Endothelial cell (in vitro differentiated cells): ENCODE data around the gene KRTAP1-1. TPM values are rescaled to one million over a fixed set of nuclear protein-coding genes. Genes with fewer than 3 reads are reported as not detected.

Experiments used
- DNase-seq: peaks from one replicate; pipeline ENCODE4 v3.0.0; 2021; ENCODE audit warnings: low spot score
- H3K27ac Mint-ChIP-seq: one replicate; pipeline ENCODE4 v1.8.0; 2021; ENCODE audit warnings: mixed read lengths, inconsistent platforms; ENCODE audit not compliant: unreplicated experiment
- H3K27me3 Mint-ChIP-seq: one replicate; pipeline ENCODE4 v1.8.0; 2021; ENCODE audit warnings: mild to moderate bottlenecking, moderate library complexity, mixed read lengths, inconsistent platforms; ENCODE audit not compliant: unreplicated experiment
- H3K36me3 Mint-ChIP-seq: one replicate; pipeline ENCODE4 v1.8.0; 2021; ENCODE audit warnings: mild to moderate bottlenecking, low read depth, mixed read lengths, inconsistent platforms; ENCODE audit not compliant: unreplicated experiment
- H3K4me1 Mint-ChIP-seq: one replicate; pipeline ENCODE4 v1.8.0; 2021; ENCODE audit warnings: mild to moderate bottlenecking, mixed read lengths, inconsistent platforms; ENCODE audit not compliant: unreplicated experiment
- H3K4me3 Mint-ChIP-seq: one replicate; pipeline ENCODE4 v1.8.0; 2021; ENCODE audit warnings: mild to moderate bottlenecking, mixed read lengths, inconsistent platforms; ENCODE audit not compliant: unreplicated experiment
- H3K9me3 Mint-ChIP-seq: one replicate; pipeline ENCODE4 v1.8.0; 2021; ENCODE audit warnings: mixed read lengths, inconsistent platforms; ENCODE audit not compliant: unreplicated experiment
- total RNA-seq: library from RNA; stranded (reverse); fragmentation: NEBNext Ultra II Directional; extraction: Animal tissue kit (Norgen Biotek cat#: 25700); gene quantifications from one replicate; pipeline ENCODE4 v1.2.1, GENCODE V29; 2021; ENCODE audit not compliant: unreplicated experiment
- TF ChIP-seq, protein P1 (sequence below): fragments of 200-600 bp; sonication (generic); IDR thresholded peaks from one replicate; pipeline ENCODE4 v1.5.0; 2021; ENCODE audit warnings: antibody characterized with exemption; ENCODE audit not compliant: unreplicated experiment

KRTAP1-1 gene
- total RNA-seq, 1 donor from 2014 or later, result not detected

DNA sequence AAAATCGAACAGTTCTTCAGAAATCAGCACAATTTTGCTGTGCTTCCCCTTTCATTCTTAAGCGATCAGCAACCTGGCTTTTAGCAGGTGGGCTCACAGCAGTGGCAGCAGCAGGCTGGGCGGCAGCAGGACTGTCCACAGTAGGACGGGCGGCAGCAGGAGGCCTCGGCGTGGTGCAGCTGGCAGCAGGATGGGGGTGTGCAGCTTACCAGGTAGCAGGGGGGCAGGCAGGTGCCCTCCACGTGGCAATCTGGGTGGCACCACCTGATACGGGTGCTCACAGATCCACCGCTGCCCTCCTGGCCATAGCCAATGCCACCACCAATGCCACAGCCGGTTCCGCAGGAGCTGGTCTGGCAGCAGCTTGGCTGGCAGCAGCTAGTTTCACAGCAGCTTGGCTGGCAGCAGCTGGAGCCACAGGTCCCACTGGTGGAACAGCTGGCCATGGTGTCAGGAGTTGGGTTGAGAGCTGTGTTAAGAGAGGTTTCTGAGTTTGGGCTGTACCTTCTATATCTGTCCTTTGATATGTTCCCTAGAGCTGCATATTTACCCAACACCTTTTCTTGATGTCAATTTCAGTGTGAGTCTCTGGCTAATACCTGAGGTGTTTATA, 11.5 kb downstream of the KRTAP1-1 start, which contains the start of gene KRTAP1-4:
Gene KRTAP1-4, minus strand, starts transcription at position 563 of the 613 bp plus-strand sequence. Its CDS starts 117 bp downstream, at position 446.
- no peak within 1 kb of the TSS for H3K27ac Mint-ChIP-seq
- no peaks in the 10 kb centered on the region for H3K4me1 Mint-ChIP-seq

DNA sequence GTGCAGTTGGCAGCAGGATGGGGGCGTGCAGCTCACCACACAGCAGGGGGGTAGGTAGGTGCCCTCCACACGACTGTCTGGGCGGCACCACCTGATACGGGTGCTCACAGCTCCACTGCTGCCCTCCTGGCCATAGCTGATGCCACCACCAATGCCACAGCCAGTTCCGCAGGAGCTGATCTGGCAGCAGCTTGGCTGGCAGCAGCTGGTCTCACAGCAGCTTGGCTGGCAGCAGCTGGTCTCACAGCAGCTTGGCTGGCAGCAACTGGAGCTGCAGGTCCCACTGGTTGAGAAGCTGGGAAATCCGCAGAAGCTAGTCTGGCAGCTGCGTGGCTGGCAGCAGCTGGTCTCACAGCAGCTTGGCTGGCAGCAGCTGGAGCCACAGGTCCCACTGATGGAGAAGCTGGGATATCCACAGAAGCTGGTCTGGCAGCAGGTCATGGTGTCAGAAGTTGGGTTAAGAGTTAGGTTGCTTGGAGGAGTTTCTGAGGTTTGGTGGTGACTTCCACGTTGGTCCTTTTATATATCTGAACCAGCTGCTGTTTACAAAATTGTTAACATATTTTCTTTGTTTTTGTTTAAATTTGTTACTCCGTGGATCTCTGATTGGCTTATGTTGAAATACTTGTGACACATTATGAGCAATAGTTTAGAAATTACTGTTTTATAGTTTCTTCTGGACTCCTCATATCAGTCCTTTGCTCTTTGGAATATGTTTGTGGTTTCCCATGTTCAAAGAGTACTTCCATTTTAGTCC, 14.4 kb downstream of the KRTAP1-1 start, which contains the start of gene KRTAP1-5:
Gene KRTAP1-5, minus strand, starts transcription at position 494 of the 757 bp plus-strand sequence. Its CDS starts 53 bp downstream, at position 441.
- Mint-ChIP-seq H3K27ac (no peak within 1 kb of the TSS), H3K9me3 (no peaks in the 10 kb centered on the region), H3K4me1 (no peaks in the 10 kb centered on the region), H3K27me3 (no peaks in the 10 kb centered on the region), H3K4me3 (no peak within 1 kb of the TSS), H3K36me3 (no peaks in the 10 kb centered on the region)
- TF ChIP-seq, protein P1, sequence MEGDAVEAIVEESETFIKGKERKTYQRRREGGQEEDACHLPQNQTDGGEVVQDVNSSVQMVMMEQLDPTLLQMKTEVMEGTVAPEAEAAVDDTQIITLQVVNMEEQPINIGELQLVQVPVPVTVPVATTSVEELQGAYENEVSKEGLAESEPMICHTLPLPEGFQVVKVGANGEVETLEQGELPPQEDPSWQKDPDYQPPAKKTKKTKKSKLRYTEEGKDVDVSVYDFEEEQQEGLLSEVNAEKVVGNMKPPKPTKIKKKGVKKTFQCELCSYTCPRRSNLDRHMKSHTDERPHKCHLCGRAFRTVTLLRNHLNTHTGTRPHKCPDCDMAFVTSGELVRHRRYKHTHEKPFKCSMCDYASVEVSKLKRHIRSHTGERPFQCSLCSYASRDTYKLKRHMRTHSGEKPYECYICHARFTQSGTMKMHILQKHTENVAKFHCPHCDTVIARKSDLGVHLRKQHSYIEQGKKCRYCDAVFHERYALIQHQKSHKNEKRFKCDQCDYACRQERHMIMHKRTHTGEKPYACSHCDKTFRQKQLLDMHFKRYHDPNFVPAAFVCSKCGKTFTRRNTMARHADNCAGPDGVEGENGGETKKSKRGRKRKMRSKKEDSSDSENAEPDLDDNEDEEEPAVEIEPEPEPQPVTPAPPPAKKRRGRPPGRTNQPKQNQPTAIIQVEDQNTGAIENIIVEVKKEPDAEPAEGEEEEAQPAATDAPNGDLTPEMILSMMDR, result no peak
- DNase-seq, result no peak

More for the DNA sequence above, 11.5 kb downstream of the KRTAP1-1 start, which contains the start of gene KRTAP1-4:
- Mint-ChIP-seq H3K36me3 (no peaks in the 10 kb centered on the region), H3K4me3 (no peak within 1 kb of the TSS), H3K9me3 (no peaks in the 10 kb centered on the region), H3K27me3 (no peaks in the 10 kb centered on the region)
- no peak for DNase-seq
- TF ChIP-seq, protein P1, result no peak

DNA sequence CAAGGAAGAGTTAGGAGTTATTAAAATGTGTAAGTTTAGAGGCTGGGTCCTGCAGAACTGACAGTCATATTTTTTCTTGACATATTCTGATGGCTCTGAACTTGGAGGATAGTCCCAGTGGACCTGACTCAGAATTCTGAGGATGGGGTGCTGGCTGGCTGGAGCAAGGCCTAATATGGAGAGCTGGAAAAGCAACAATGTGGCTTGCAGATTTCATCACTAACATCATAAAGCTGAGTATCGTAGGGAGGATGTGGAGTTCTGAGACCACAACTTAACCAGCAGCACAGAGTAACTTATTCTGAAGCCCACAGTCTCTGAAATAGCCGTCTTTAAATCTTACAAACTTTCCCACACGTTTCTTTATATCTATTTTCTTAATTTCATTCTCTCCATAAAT, 16.6 kb downstream of the KRTAP1-1 start:
- TF ChIP-seq, protein P1, result no peak
- no peaks in the 10 kb centered on the region for H3K9me3 Mint-ChIP-seq
- no peaks in the 10 kb centered on the region for H3K36me3 Mint-ChIP-seq
- no peak overlapping the region for H3K4me3 Mint-ChIP-seq
- no peaks in the 10 kb centered on the region for H3K4me1 Mint-ChIP-seq
- no peaks in the 10 kb centered on the region for H3K27me3 Mint-ChIP-seq
- no peak overlapping the region for H3K27ac Mint-ChIP-seq
- no peak for DNase-seq

DNA sequence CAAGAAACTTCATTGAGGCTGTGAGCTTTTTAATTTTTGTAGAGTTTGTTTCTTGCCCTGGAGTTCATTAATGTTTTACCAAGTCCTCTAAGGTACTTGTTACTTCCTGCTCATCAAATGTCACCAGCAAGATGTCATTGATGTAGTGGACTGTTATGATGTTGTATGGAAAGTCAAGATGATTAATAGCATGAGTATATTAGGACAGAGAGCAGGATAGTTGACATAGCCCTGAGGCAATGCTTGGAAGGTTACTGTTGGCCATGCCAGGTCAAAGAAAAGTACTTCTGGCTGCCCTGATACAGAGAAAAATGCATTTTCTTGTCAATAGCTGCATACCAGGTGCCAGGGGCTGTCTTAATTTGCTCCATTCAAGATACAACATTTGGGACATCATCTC, 20.9 kb downstream of the KRTAP1-1 start:
- H3K27me3 Mint-ChIP-seq, result no peaks in the 10 kb centered on the region
- H3K4me1 Mint-ChIP-seq, result peaks cover 22% of the 10 kb centered on the region

More for the DNA sequence above, 20.9 kb downstream of the KRTAP1-1 start:
- H3K27ac Mint-ChIP-seq, result no peak overlapping the region
- no peaks in the 10 kb centered on the region for H3K36me3 Mint-ChIP-seq
- no peaks in the 10 kb centered on the region for H3K9me3 Mint-ChIP-seq
- TF ChIP-seq, protein P1, result no peak
- no peak overlapping the region for H3K4me3 Mint-ChIP-seq
- no peak for DNase-seq
